ENCODE measurements around the gene CEND1. TPM values are rescaled to one million over a fixed set of nuclear protein-coding genes. Genes with fewer than 3 reads are reported as not detected.
A peak's percentile ranks its signal among the peaks of the same experiment; 100 is the strongest.

The CEND1 gene
- total RNA-seq, 1 experiment from 2014 or later, result 0.81 TPM

DNA sequence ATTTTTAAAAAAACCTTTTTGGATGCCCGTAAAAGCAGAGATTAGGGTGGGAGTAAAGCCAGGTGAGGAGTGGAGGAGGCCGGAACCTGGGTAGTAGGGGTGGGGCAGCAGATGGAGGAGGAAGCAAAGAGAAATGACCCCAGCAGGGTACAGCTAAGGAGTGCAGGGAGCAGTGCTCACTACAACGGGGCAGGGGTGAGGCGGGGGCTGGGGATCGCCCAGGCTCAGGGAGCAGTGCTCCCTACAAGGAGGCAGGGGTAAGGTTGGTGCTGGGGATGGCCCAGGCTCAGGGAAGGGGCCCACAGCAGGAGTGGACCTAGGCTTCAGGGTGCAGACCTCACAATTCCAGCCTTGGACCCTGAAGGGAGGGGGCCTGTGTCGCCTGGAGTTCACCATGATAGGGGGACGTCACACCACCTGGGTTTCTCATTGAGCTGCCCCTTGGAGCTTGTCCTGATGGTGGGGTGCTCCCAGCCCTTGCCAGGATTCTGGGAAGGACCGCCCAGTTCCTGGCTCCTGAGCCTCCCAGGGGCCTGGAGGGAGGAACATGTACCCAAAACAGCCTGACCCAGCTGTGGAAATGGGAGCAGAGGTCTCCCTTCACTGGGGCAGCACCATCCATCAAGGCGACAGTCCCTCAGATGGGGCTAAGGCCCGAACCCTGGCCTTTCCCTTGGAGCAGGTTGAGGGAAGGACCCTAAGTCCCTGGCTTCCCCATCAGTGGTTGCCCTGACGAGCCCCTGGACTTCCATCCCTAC lies 26.0 kb upstream of the CEND1 start:
- no peak overlapping the region for H2AFZ ChIP-seq (ENCODE audit: low read length)
- no peak overlapping the region for H3T11ph ChIP-seq (ENCODE audit: low read length)
- no peak overlapping the region for H2BK15ac ChIP-seq (ENCODE audit: low read depth, low read length)
- WGBS (ENCODE audit: extremely low coverage, insufficient read length, low lambda C conversion rate), result no CpG with 5 or more reads among the region's 11 CpGs
- TF ChIP-seq, protein P1, sequence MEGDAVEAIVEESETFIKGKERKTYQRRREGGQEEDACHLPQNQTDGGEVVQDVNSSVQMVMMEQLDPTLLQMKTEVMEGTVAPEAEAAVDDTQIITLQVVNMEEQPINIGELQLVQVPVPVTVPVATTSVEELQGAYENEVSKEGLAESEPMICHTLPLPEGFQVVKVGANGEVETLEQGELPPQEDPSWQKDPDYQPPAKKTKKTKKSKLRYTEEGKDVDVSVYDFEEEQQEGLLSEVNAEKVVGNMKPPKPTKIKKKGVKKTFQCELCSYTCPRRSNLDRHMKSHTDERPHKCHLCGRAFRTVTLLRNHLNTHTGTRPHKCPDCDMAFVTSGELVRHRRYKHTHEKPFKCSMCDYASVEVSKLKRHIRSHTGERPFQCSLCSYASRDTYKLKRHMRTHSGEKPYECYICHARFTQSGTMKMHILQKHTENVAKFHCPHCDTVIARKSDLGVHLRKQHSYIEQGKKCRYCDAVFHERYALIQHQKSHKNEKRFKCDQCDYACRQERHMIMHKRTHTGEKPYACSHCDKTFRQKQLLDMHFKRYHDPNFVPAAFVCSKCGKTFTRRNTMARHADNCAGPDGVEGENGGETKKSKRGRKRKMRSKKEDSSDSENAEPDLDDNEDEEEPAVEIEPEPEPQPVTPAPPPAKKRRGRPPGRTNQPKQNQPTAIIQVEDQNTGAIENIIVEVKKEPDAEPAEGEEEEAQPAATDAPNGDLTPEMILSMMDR (conservative IDR thresholded peaks at IDR 0.05), result no peak
- no peak overlapping the region for H3K4ac ChIP-seq (ENCODE audit: low read depth, low read length)
- no peak for DNase-seq
- no peak overlapping the region for H3K9ac ChIP-seq (ENCODE audit: extremely low read depth, insufficient read length, low read length)
- H3K14ac ChIP-seq (ENCODE audit: insufficient read depth, low read length), result no peak overlapping the region
- H2BK20ac ChIP-seq (ENCODE audit: low read depth, low read length, poor library complexity, severe bottlenecking), result no peak overlapping the region
- H2BK12ac ChIP-seq (ENCODE audit: insufficient read length, low read depth, low read length), result no peak overlapping the region
- no peak overlapping the region for H3K4me2 ChIP-seq (ENCODE audit: insufficient read depth, insufficient read length, low read length)
- no peak overlapping the region for H4K91ac ChIP-seq (ENCODE audit: insufficient read length, low read depth, low read length)
- H3K27me3 ChIP-seq (ENCODE audit: insufficient read depth, low read length), result no peaks in the 10 kb centered on the region
- no peak overlapping the region for H4K5ac ChIP-seq (ENCODE audit: insufficient read length, low read depth, low read length)
- no peak overlapping the region for H3K18ac ChIP-seq (ENCODE audit: insufficient read length, low read depth, low read length)
- no peaks in the 10 kb centered on the region for H3K9me3 Mint-ChIP-seq
- no peak overlapping the region for H3K4me3 Mint-ChIP-seq
- no peak overlapping the region for H3K23ac ChIP-seq (ENCODE audit: insufficient read length, low read depth, low read length)
- no peaks in the 10 kb centered on the region for H3K4me1 ChIP-seq (ENCODE audit: insufficient read depth, low read length)
- H3K9me3 ChIP-seq (ENCODE audit: control insufficient read depth, low read depth, low read length), result no peaks in the 10 kb centered on the region
- H3K79me2 ChIP-seq (ENCODE audit: insufficient read depth, low read length), result peaks cover 2% of the 10 kb centered on the region; the same call in 1 of the 2 replicates
- no peaks in the 10 kb centered on the region for H4K20me1 ChIP-seq (ENCODE audit: control insufficient read depth, insufficient read depth, insufficient read length)
- H3K79me1 ChIP-seq (ENCODE audit: insufficient read depth, low read depth, low read length, poor library complexity, severe bottlenecking), result peaks cover 4% of the 10 kb centered on the region
- H3K27me3 Mint-ChIP-seq (ENCODE audit: low read depth), result peaks cover 2% of the 10 kb centered on the region; the same call in 1 of the 2 replicates
- H3K27ac Mint-ChIP-seq, result peak overlapping the region in 1 of 3 experiments; percentile 63; a peak in 1 of 7 replicates
- H2AK5ac ChIP-seq (ENCODE audit: insufficient read length, low read length), result no peak overlapping the region
- peaks cover 15 to 31% of the 10 kb centered on the region in 2 experiments for H3K4me1 Mint-ChIP-seq
- H4K8ac ChIP-seq (replicated peaks; ENCODE audit: insufficient read length, low read depth, low read length), result no peak overlapping the region
- no peak overlapping the region for H3K56ac ChIP-seq (ENCODE audit: insufficient read length, low read depth, low read length)
- H3K23me2 ChIP-seq (ENCODE audit: insufficient read length, low read depth, low read length, poor library complexity, severe bottlenecking), result peaks cover 7% of the 10 kb centered on the region
- no peak overlapping the region for H2BK5ac ChIP-seq (ENCODE audit: insufficient read length, low read length)
- H3K27ac ChIP-seq (ENCODE audit: insufficient read length, low read depth, low read length), result no peak overlapping the region
- no peak overlapping the region for H2BK120ac ChIP-seq (ENCODE audit: low read depth, low read length, poor library complexity, severe bottlenecking)
- H3K36me3 Mint-ChIP-seq (ENCODE audit: insufficient read depth in 1 of 3, low read depth in 3 of 3), result peaks cover 21 to 33% (median 23%) of the 10 kb centered on the region in 3 experiments

Measured in H9 (cell line).